Measurements from ENCODE around the gene ZRANB3.
"Not testable (repeated sequence)": the region's sequence is repeated elsewhere in the genome, so short reads cannot be mapped to it uniquely, and the experiment has no call there.

ZRANB3 gene

DNA sequence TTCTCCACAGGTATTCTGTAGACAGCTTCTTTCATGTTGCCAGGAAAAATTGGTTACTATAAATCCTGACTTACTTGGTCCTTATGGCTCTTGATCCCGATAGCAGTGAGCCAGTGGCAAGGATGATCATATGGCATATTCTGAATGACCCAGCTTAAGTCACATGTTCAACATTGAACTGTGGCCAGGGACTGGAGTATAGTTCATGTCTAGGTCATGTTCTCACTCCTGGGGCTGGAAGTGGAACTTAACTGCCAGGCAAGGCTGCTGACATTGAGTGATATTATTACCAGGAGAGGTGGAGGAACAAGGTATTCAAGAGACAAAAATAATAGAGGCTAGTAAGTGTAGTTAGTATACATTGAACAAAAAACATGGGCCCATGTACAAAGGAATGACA lies 26.5 kb upstream of the ZRANB3 start:
- Histone ChIP-seq H3K4me1 (ENCODE audit: control insufficient read depth in 1 of 2, insufficient read depth in 1 of 2, low read depth in 1 of 2, low read length in 1 of 2) (no peaks in the 10 kb centered on the region), H3K36me3 (no peaks in the 10 kb centered on the region), H3K4me3 (ENCODE audit: low read depth in 1 of 2, low read length in 1 of 2) (no peak overlapping the region), H3K9me3 (no peaks in the 10 kb centered on the region), H3K27ac (no peak overlapping the region), H3K27me3 (no peaks in the 10 kb centered on the region)
- TF ChIP-seq, protein P1, sequence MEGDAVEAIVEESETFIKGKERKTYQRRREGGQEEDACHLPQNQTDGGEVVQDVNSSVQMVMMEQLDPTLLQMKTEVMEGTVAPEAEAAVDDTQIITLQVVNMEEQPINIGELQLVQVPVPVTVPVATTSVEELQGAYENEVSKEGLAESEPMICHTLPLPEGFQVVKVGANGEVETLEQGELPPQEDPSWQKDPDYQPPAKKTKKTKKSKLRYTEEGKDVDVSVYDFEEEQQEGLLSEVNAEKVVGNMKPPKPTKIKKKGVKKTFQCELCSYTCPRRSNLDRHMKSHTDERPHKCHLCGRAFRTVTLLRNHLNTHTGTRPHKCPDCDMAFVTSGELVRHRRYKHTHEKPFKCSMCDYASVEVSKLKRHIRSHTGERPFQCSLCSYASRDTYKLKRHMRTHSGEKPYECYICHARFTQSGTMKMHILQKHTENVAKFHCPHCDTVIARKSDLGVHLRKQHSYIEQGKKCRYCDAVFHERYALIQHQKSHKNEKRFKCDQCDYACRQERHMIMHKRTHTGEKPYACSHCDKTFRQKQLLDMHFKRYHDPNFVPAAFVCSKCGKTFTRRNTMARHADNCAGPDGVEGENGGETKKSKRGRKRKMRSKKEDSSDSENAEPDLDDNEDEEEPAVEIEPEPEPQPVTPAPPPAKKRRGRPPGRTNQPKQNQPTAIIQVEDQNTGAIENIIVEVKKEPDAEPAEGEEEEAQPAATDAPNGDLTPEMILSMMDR (IDR thresholded peaks at IDR 0.05), result no peak

GRCh38 chr2:135555311-135555710 lies 24.3 kb upstream of the ZRANB3 start:
- H3K36me3 ChIP-seq, result no peaks in the 10 kb centered on the region
- no peaks in the 10 kb centered on the region for H3K27me3 ChIP-seq
- H3K4me3 ChIP-seq (ENCODE audit: low read depth in 1 of 2, low read length in 1 of 2), result no peak overlapping the region
- no peaks in the 10 kb centered on the region for H3K9me3 ChIP-seq
- H3K27ac ChIP-seq, result no peak overlapping the region
- TF ChIP-seq, protein P1 (IDR thresholded peaks at IDR 0.05), result no peak
- no peaks in the 10 kb centered on the region for H3K4me1 ChIP-seq (ENCODE audit: control insufficient read depth in 1 of 2, insufficient read depth in 1 of 2, low read depth in 1 of 2, low read length in 1 of 2)

GRCh38 chr2:135552887-135553286 lies 21.9 kb upstream of the ZRANB3 start:
- Histone ChIP-seq H3K9me3 (no peaks in the 10 kb centered on the region), H3K36me3 (no peaks in the 10 kb centered on the region), H3K27me3 (no peaks in the 10 kb centered on the region), H3K4me3 (ENCODE audit: low read depth in 1 of 2, low read length in 1 of 2) (no peak overlapping the region), H3K4me1 (ENCODE audit: control insufficient read depth in 1 of 2, insufficient read depth in 1 of 2, low read depth in 1 of 2, low read length in 1 of 2) (no peaks in the 10 kb centered on the region), H3K27ac (no peak overlapping the region)
- TF ChIP-seq, protein P1 (IDR thresholded peaks at IDR 0.05), result no peak

- H3K9me3 ChIP-seq, result no peaks in the 10 kb centered on the region
- TF ChIP-seq, protein P1 (IDR thresholded peaks at IDR 0.05), result no peak
- no peak overlapping the region for H3K4me3 ChIP-seq (ENCODE audit: low read depth in 1 of 2, low read length in 1 of 2)
- H3K36me3 ChIP-seq, result no peaks in the 10 kb centered on the region
- no peaks in the 10 kb centered on the region for H3K27me3 ChIP-seq
- H3K4me1 ChIP-seq (ENCODE audit: control insufficient read depth in 1 of 2, insufficient read depth in 1 of 2, low read depth in 1 of 2, low read length in 1 of 2), result no peaks in the 10 kb centered on the region
- no peak overlapping the region for H3K27ac ChIP-seq
Measured at GRCh38 chr2:135551356-135551755, 20.3 kb upstream of the ZRANB3 start.

GRCh38 chr2:135547311-135547710 lies 16.3 kb upstream of the ZRANB3 start:
- TF ChIP-seq, protein P1 (IDR thresholded peaks at IDR 0.05), result no peak
- Histone ChIP-seq H3K27me3 (no peaks in the 10 kb centered on the region), H3K27ac (no peak overlapping the region)

GRCh38 chr2:135546436-135546835 lies 15.4 kb upstream of the ZRANB3 start:
- Histone ChIP-seq H3K4me1 (ENCODE audit: control insufficient read depth in 1 of 2, insufficient read depth in 1 of 2, low read depth in 1 of 2, low read length in 1 of 2) (no peaks in the 10 kb centered on the region), H3K36me3 (no peaks in the 10 kb centered on the region), H3K27ac (no peak overlapping the region), H3K4me3 (ENCODE audit: low read depth in 1 of 2, low read length in 1 of 2) (no peak overlapping the region), H3K9me3 (no peaks in the 10 kb centered on the region), H3K27me3 (no peaks in the 10 kb centered on the region)
- TF ChIP-seq, protein P1 (IDR thresholded peaks at IDR 0.05), result no peak

More at GRCh38 chr2:135547311-135547710, 16.3 kb upstream of the ZRANB3 start:
- Histone ChIP-seq H3K36me3 (no peaks in the 10 kb centered on the region), H3K9me3 (no peaks in the 10 kb centered on the region), H3K4me3 (ENCODE audit: low read depth in 1 of 2, low read length in 1 of 2) (no peak overlapping the region), H3K4me1 (ENCODE audit: control insufficient read depth in 1 of 2, insufficient read depth in 1 of 2, low read depth in 1 of 2, low read length in 1 of 2) (no peaks in the 10 kb centered on the region)

GRCh38 chr2:135533545-135533944 lies 2.5 kb upstream of the ZRANB3 start:
- H3K27me3 ChIP-seq; H3K4me3 ChIP-seq (ENCODE audit: low read depth in 1 of 2, low read length in 1 of 2); H3K36me3 ChIP-seq; H3K27ac ChIP-seq; H3K9me3 ChIP-seq: not testable (repeated sequence)
- H3K4me1 ChIP-seq (ENCODE audit: control insufficient read depth in 1 of 2, insufficient read depth in 1 of 2, low read depth in 1 of 2, low read length in 1 of 2), result peaks cover 13 to 14% of the 10 kb centered on the region in 2 experiments
